ENCODE results near the gene ID1.
A peak's percentile ranks its signal among the peaks of the same experiment; 100 is the strongest.

Gene ID1

GRCh38 chr20:31567380-31567720 is 37.7 kb upstream of the ID1 start:
- Histone ChIP-seq H3K9me3 (ENCODE audit: severe bottlenecking) (no peaks in the 10 kb centered on the region), H3K4me1 (ENCODE audit: insufficient read depth, poor library complexity, severe bottlenecking) (peaks cover 38% of the 10 kb centered on the region), H3K27ac (ENCODE audit: poor library complexity, severe bottlenecking) (peak overlapping the region; percentile 97), H3K4me3 (ENCODE audit: severe bottlenecking) (no peak overlapping the region), H3K27me3 (ENCODE audit: insufficient read depth, poor library complexity, severe bottlenecking) (no peaks in the 10 kb centered on the region), H3K36me3 (ENCODE audit: low read depth) (peaks cover 62% of the 10 kb centered on the region)
- DNase-seq (ENCODE audit: low spot score) (no peak), ATAC-seq (ENCODE audit: low read depth) (no peak)
- TF ChIP-seq CTCF (IDR thresholded peaks at IDR 0.05; ENCODE audit: poor library complexity, severe bottlenecking) = peak; percentile 24

DNA sequence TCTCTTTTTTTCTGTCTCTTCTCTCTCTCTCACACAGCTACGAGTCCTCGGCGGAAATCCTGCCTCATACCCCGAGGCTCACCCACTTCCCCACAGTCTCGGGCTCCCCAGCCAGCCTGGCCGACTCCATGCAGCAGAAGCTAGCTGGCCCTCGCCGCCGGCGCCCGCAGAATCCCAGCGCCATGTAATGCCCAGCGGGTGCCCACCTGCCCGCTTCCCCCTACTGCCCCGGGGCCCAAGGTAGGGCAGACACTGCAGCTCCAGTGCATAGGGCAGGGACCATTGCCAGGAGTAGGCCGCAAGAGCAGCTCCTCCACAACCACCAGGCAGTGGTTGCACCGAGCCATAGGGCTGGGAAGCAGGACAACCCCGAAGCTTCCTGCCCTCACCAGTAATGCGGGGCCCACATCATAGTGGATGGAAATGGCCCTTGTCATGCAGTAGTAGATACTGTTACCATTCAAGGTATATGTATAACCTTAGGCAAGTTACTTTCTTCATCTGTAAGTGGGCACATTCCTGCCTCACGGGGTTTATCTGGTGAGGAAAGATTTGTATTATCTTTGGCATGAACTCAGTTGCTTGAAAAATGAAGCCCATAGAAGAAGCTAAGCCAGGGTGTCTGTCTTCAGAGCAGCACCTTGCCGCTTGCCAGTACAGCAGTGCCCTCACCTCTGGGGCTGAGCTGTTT is 36.9 kb upstream of the ID1 start:
- ATAC-seq (ENCODE audit: low read depth) (no peak), DNase-seq (ENCODE audit: low spot score) (peak; percentile 81)
- H3K27ac ChIP-seq (ENCODE audit: poor library complexity, severe bottlenecking) = peak overlapping the region; percentile 97
- H3K4me3 ChIP-seq (ENCODE audit: severe bottlenecking) = no peak overlapping the region
- H3K9me3 ChIP-seq (ENCODE audit: severe bottlenecking) = no peaks in the 10 kb centered on the region
- no peaks in the 10 kb centered on the region for H3K27me3 ChIP-seq (ENCODE audit: insufficient read depth, poor library complexity, severe bottlenecking)
- H3K36me3 ChIP-seq (ENCODE audit: low read depth) = peaks cover 53% of the 10 kb centered on the region
- H3K4me1 ChIP-seq (ENCODE audit: insufficient read depth, poor library complexity, severe bottlenecking) = peaks cover 37% of the 10 kb centered on the region
- TF ChIP-seq CTCF (IDR thresholded peaks at IDR 0.05; ENCODE audit: poor library complexity, severe bottlenecking) = no peak

- peaks cover 47% of the 10 kb centered on the region for H3K36me3 ChIP-seq (ENCODE audit: low read depth)
- TF ChIP-seq CTCF (IDR thresholded peaks at IDR 0.05; ENCODE audit: poor library complexity, severe bottlenecking) = no peak
- peak overlapping the region; percentile 97 for H3K27ac ChIP-seq (ENCODE audit: poor library complexity, severe bottlenecking)
- ATAC-seq (ENCODE audit: low read depth) = no peak
- H3K27me3 ChIP-seq (ENCODE audit: insufficient read depth, poor library complexity, severe bottlenecking) = no peaks in the 10 kb centered on the region
- peak; percentile 56 for DNase-seq (ENCODE audit: low spot score)
- no peaks in the 10 kb centered on the region for H3K9me3 ChIP-seq (ENCODE audit: severe bottlenecking)
- H3K4me3 ChIP-seq (ENCODE audit: severe bottlenecking) = no peak overlapping the region
- H3K4me1 ChIP-seq (ENCODE audit: insufficient read depth, poor library complexity, severe bottlenecking) = peaks cover 38% of the 10 kb centered on the region
Observed at GRCh38 chr20:31568773-31569162, 36.3 kb upstream of the ID1 start.

- Histone ChIP-seq H3K4me1 (ENCODE audit: insufficient read depth, poor library complexity, severe bottlenecking) (peaks cover 43% of the 10 kb centered on the region), H3K4me3 (ENCODE audit: severe bottlenecking) (no peak overlapping the region), H3K27ac (ENCODE audit: poor library complexity, severe bottlenecking) (peak overlapping the region; percentile 97), H3K9me3 (ENCODE audit: severe bottlenecking) (no peaks in the 10 kb centered on the region), H3K36me3 (ENCODE audit: low read depth) (peaks cover 41% of the 10 kb centered on the region), H3K27me3 (ENCODE audit: insufficient read depth, poor library complexity, severe bottlenecking) (no peaks in the 10 kb centered on the region)
- ATAC-seq (ENCODE audit: low read depth) (no peak), DNase-seq (ENCODE audit: low spot score) (no peak)
- peak; percentile 100 for TF ChIP-seq CTCF (IDR thresholded peaks at IDR 0.05; ENCODE audit: poor library complexity, severe bottlenecking)
Observed at GRCh38 chr20:31569163-31570020, 35.7 kb upstream of the ID1 start.
